Putamen (tissue), 1 donor: Measurements from ENCODE around the gene CCR9.

Experiments
- DNase-seq: peaks from one replicate; pipeline ENCODE4 v3.0.0-alpha.2; 2016; ENCODE audit warnings: low spot score

Gene CCR9

DNA sequence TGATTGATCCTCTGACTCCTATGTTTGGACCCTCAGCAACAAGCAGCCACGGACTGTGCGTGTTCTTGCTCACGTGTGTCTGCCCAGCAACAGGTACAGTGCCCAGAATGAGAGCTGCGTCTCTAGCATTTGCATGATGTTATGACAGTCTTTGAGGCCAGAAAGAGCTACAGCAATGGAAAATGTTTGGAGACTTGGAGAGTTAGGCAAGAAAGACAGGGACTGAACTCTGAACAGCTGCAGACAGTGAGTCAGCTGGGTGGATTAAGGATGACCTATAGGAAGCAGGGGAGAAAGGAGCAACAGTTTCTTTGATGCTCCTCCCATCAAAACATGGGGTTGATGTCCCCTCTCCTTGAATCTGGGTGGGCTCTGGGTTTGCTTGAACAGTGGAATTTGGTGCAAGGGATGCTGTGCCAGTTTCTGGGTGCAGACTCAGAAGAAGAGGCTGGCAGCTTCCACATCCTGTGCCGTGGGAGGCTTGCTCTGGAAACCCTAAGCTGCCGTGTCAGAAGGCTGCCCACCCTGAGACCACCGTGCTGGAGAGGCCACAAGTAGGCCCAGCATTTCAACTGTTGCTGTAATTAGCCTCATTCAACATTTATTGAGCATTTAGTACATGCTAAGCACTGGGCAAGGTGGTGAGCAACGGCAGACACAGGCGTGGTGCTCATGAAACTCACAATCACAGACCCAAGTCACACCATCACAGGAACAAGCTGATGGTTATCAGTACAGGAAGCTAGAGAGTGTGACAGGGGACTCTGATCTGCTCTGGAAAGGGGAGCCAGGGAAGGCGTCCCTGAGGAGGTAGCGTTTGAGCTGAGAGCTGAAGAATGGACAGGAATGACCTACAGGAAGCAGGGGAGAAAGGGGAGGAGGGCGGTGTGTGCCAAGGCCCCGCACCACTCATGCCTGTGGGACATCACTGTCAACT lies 21.7 kb downstream of the CCR9 start:
- DNase-seq, result no peak

DNA sequence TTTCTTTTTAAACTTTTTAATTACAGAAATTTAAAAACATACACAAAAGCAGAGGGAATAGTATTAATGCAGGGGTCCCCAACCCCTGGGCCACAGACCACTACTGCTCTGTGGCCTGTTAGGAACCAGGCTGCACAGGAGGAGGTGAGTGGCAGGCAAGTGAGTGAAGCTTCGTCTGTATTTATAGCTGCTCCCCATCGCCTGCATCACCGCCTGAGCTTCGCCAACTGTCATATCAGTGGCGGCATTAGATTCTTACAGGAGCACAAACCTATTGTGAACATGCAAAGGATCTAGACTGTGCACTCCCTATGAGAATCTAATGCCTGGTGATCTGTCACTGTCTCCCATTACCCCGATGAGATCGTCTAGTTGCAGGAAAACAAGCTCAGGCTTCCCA lies 22.4 kb downstream of the CCR9 start:
- no peak for DNase-seq

- DNase-seq, result no peak
Measured at GRCh38 chr3:45909542-45909941, 23.2 kb downstream of the CCR9 start.

GRCh38 chr3:45910892-45911291 lies 24.5 kb downstream of the CCR9 start:
- DNase-seq, result no peak

GRCh38 chr3:45911511-45912226 lies 25.3 kb downstream of the CCR9 start:
- no peak for DNase-seq

GRCh38 chr3:45912435-45912834 lies 26.1 kb downstream of the CCR9 start:
- DNase-seq, result no peak

- no peak for DNase-seq
Measured at GRCh38 chr3:45914362-45915058, 28.2 kb downstream of the CCR9 start.

GRCh38 chr3:45915059-45915439 lies 28.7 kb downstream of the CCR9 start:
- no peak for DNase-seq

- no peak for DNase-seq
Measured at GRCh38 chr3:45915518-45916231, 29.3 kb downstream of the CCR9 start.

DNA sequence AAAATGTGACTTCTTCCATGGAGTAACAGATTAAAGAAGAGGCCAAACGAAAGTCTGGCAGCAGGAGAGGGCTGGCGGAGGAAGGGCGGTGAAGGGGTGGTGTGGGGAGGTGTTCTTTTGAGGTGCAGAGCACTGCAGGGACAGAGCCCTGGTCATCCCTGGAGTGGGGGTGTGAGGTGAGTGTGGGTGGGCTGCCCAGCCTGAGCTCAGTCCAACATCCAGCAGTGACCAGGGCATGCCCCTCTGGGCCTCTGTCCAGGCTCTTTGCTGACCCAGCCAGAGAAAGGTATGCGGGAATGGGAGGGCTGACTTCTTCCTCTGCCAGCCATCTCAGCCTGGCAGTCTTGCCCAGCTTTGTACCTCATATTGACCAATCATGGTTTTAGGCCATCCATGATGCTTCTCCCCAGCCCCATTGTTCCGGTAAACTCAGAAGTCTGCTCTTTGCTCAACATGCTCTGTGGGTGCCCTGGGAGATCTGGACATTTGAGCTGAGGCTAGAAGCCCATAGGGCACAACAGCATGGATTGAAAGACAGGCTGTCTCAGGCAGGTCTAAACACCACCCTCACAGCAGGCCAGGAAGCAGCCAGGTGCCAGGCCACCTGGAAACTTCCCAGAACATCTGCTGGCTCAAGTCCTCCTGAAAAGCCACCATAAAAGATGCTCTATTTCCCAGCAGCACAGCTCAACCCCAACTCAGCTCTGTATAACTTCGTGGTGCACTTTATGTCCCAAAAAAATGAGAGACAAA lies 31.0 kb downstream of the CCR9 start:
- DNase-seq, result no peak

DNA sequence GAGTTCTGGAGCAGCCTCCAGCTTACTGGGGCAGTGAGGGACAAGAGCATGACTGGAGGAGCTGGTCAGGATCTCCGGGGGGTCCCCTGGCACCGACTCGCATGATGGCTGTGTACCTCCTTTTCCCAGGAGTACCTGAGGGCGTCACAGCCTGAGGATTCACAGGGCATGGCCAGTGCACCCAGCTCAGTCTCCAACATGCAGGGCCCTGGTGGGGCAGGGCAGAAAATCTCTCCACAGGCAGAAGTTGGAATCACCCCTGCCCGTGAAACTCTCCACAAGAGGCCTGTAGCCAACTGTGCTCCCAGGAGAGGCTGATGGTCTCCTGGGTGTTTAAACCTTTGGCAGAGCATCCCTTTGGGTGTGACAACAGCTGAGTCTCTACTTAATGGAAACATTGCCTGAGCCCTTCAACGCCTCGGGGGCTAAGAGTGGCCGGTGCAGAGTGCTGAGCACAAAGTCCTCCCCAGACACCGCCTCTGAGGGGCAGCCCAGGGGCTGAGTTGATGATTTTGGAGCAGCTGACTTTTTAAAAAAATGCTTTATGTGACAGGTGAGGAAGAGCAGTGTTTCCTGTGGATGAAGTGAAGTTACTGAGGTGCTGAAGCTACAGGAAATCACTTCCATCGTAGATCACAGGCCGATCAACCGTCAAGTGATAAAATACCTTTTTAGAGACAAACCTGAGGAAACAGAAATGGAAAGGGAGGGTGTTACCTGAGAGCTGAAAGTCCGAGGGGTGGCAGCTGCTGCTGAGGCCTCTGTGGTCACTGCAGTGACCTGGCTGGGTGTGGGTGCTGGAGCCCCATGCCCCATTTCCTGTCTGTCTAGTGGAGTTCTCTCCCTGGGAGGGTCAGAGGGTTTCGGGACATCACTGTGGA lies 35.1 kb downstream of the CCR9 start:
- no peak for DNase-seq

DNA sequence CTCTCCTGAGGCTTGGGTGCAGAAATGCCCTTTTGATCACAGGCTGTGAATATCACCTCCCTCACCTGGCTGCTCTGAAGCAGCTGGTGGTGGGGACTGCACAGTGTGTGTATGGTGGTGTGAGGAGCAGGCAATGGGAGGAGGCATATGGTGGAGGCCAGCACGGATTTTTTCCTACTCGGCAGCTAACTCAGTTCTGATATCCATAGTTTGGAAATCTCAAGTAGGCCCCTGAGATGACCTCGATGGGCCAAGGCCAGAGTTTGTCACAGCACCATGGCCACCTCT lies 35.6 kb downstream of the CCR9 start:
- no peak for DNase-seq

- no peak for DNase-seq
Measured at GRCh38 chr3:45922950-45923590, 36.7 kb downstream of the CCR9 start.

GRCh38 chr3:45923755-45924154 lies 37.4 kb downstream of the CCR9 start:
- no peak for DNase-seq

GRCh38 chr3:45927881-45928280 lies 41.5 kb downstream of the CCR9 start:
- no peak for DNase-seq

DNA sequence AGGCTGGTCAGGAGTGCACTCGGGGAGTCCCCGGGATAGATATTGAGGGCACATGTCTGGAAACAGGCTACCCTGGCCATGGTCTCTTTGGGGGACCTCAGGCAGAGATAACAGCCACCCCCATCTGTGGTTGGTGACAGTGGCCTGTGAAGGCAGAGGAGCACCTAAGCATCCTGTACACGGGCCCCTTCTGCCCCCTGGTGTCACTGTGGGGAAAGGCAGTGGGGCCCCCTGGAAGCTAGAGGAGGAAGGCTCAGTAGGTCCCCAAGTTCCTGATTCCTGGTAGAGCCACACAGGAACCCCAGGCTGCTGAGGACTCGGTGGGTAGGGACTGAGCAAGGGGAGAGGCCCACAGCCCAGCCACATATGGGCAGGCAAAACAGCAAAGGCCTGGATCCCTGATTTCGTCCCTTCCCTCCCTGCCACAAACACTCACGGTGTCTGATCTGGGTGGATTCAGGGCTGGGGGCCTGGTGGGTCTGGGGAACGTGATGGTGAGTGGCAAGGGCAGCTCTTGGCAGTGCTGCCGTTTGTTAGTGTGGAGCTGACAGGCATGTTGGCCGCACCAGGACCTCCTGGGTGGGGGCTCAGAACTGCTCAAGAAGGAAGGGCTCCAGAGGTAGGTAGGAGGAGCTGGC lies 42.8 kb downstream of the CCR9 start:
- DNase-seq, result peak; percentile 17

DNA sequence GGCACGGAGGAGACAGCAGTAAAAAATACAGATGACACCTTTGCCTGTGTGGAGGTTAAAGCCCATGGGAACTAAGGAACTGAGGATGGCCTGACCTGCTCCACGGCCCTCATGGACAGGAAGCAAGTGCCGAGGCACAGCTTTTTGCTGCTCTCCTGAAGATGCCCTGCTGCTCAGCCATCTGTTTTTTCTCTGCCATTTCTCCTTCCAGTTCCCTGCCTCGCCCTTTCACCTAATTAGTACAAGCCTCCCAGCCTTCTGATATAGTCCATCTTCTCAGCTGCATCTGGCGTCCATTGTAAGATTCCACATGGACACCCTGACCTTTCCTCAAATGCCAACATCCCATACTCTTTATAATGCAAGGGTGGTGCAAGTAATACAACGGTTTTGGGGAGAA lies 45.2 kb downstream of the CCR9 start:
- DNase-seq, result no peak

DNA sequence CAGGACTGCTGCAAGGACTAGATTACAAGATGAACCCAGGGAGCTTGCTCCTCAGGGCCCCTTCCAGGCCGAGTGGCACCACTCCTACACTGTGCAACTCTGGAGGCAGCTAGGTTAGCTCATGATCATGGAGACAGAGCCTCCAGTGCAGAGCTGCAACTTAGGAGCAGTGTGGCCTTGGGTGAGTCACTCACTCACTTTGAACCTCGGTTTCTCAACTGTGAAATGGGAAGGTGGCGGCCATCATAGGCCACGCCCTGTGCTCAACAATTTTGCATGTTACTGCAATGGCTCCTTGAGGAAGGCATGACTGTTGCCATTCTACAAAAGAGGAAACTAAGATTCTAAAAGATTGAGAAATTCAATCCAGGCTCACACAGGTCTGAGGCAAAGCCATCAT lies 45.8 kb downstream of the CCR9 start:
- DNase-seq, result no peak

- DNase-seq, result no peak
Measured at GRCh38 chr3:45933591-45933990, 47.2 kb downstream of the CCR9 start.

DNA sequence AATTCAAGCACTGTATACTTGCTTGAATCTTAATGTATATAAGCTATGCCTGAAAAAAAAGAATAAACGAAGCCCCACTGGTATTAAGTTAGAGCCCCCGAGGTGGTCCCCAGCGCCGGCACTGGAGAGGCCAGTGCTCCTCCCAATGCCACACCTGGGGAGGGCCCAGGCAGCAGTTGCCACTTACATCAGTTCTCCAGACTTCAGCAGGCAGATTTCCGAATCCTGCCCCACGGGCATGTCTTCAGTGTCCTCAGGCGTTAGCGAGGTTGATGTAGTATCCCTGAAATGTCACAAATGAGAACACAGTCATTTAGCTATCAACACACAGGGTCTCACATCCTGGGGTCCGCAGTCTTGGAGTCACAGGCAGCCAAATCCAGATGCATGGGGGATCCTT lies 49.9 kb downstream of the CCR9 start:
- no peak for DNase-seq
